Astrocyte of the spinal cord (primary cell): ENCODE results near the gene MSRB2.

Source experiments
- DNase-seq: peaks from one replicate; pipeline ENCODE4 v3.0.0; 2011; ENCODE audit warnings: low read depth, low spot score
- H3K4me3 ChIP-seq: 2 replicates; pipeline ENCODE4 v1.5.1; 2011; ENCODE audit warnings: low read depth, mild to moderate bottlenecking, low read length, moderate library complexity
- CTCF ChIP-seq: IDR thresholded peaks from 2 replicates; pipeline ENCODE4 v1.5.1; 2012; ENCODE audit warnings: low read depth, mild to moderate bottlenecking, low read length, inconsistent platforms
- in situ Hi-C: cut with HindIII; loops from 2 replicates; pipeline ENCODE4 v1.10.0; 2017; ENCODE audit warnings: low sequenced_read_pairs

The MSRB2 gene

GRCh38 chr10:23095404-23095965 is at the start of gene MSRB2:
Gene MSRB2 (plus strand): TSS chr10:23095579. CDS start chr10:23095609, 30 bp downstream.
- no peak for TF ChIP-seq CTCF
- in situ Hi-C loops, result no loop called here
- H3K4me3 ChIP-seq, result peak within 1 kb of the TSS; percentile 67

GRCh38 chr10:23046027-23046426 is 49.4 kb upstream of the MSRB2 start:
- no peak for DNase-seq
- in situ Hi-C loops, result no loop called here
- TF ChIP-seq CTCF, result no peak
- H3K4me3 ChIP-seq, result no peak overlapping the region

More at GRCh38 chr10:23095404-23095965, at the start of gene MSRB2:
- peak; percentile 95 for DNase-seq

GRCh38 chr10:23047201-23048050 is 48.0 kb upstream of the MSRB2 start:
- no peak for DNase-seq
- TF ChIP-seq CTCF, result no peak
- in situ Hi-C loops, result no loop called here
- no peak overlapping the region for H3K4me3 ChIP-seq

- no peak for TF ChIP-seq CTCF
- no peak for DNase-seq
- in situ Hi-C loops, result no loop called here
- H3K4me3 ChIP-seq, result no peak overlapping the region
These were observed 47.2 kb upstream of the MSRB2 start for GRCh38 chr10:23048191-23048590.

GRCh38 chr10:23051278-23051677 is 44.1 kb upstream of the MSRB2 start:
- in situ Hi-C loops, result no loop called here
- H3K4me3 ChIP-seq, result no peak overlapping the region
- DNase-seq, result no peak
- no peak for TF ChIP-seq CTCF

- in situ Hi-C loops, result no loop called here
- H3K4me3 ChIP-seq, result no peak overlapping the region
- no peak for DNase-seq
- TF ChIP-seq CTCF, result no peak
These were observed 43.5 kb upstream of the MSRB2 start for GRCh38 chr10:23051855-23052331.
